ENCODE data around the gene TNF.

The TNF gene

GRCh38 chr6:31614075-31614619 lies 38.8 kb downstream of the TNF start:
- Histone ChIP-seq H3K4me1 (ENCODE audit: insufficient read depth, low read length) (peaks cover 10% of the 10 kb centered on the region; the same call in 1 of the 2 replicates), H3K9me3 (ENCODE audit: insufficient read depth, low read depth, low read length) (no peaks in the 10 kb centered on the region), H3K36me3 (ENCODE audit: insufficient read depth, low read depth, low read length) (no peaks in the 10 kb centered on the region), H3K4me3 (ENCODE audit: low read length) (no peak overlapping the region), H3K27ac (ENCODE audit: low read length) (no peak overlapping the region), H3K9ac (ENCODE audit: low read depth, low read length) (no peak overlapping the region), H3K27me3 (ENCODE audit: insufficient read depth, low read length) (no peaks in the 10 kb centered on the region)

GRCh38 chr6:31614684-31615578 lies 39.6 kb downstream of the TNF start, which contains the start of gene AIF1:
TSS of gene AIF1 (plus strand) at chr6:31615234. CDS start at chr6:31615330, 96 bp downstream.
- Histone ChIP-seq H3K9me3 (ENCODE audit: insufficient read depth, low read depth, low read length) (no peaks in the 10 kb centered on the region), H3K4me3 (ENCODE audit: low read length) (peak within 1 kb of the TSS; percentile 25; the same call in 1 of the 2 replicates), H3K27ac (ENCODE audit: low read length) (no peak within 1 kb of the TSS), H3K36me3 (ENCODE audit: insufficient read depth, low read depth, low read length) (no peaks in the 10 kb centered on the region), H3K9ac (ENCODE audit: low read depth, low read length) (peak within 1 kb of the TSS; percentile 49; the same call in 1 of the 2 replicates), H3K4me1 (ENCODE audit: insufficient read depth, low read length) (peaks cover 10% of the 10 kb centered on the region; the same call in 1 of the 2 replicates), H3K27me3 (ENCODE audit: insufficient read depth, low read length) (no peaks in the 10 kb centered on the region)

- H3K4me1 ChIP-seq (ENCODE audit: insufficient read depth, low read length): peaks cover 10% of the 10 kb centered on the region; the same call in 1 of the 2 replicates
- H3K9me3 ChIP-seq (ENCODE audit: insufficient read depth, low read depth, low read length): no peaks in the 10 kb centered on the region
- H3K27ac ChIP-seq (ENCODE audit: low read length): no peak overlapping the region
- no peaks in the 10 kb centered on the region for H3K27me3 ChIP-seq (ENCODE audit: insufficient read depth, low read length)
- H3K36me3 ChIP-seq (ENCODE audit: insufficient read depth, low read depth, low read length): no peaks in the 10 kb centered on the region
- H3K4me3 ChIP-seq (ENCODE audit: low read length): peak overlapping the region; percentile 25; the same call in 1 of the 2 replicates
- peak overlapping the region; percentile 49; the same call in 1 of the 2 replicates for H3K9ac ChIP-seq (ENCODE audit: low read depth, low read length)
These were observed 40.4 kb downstream of the TNF start for GRCh38 chr6:31615748-31616147.

GRCh38 chr6:31617010-31617409 lies 41.6 kb downstream of the TNF start:
- Histone ChIP-seq H3K4me1 (ENCODE audit: insufficient read depth, low read length) (peaks cover 13% of the 10 kb centered on the region; the same call in 1 of the 2 replicates), H3K36me3 (ENCODE audit: insufficient read depth, low read depth, low read length) (peaks cover 6% of the 10 kb centered on the region), H3K27me3 (ENCODE audit: insufficient read depth, low read length) (no peaks in the 10 kb centered on the region), H3K27ac (ENCODE audit: low read length) (no peak overlapping the region), H3K9ac (ENCODE audit: low read depth, low read length) (no peak overlapping the region), H3K4me3 (ENCODE audit: low read length) (no peak overlapping the region), H3K9me3 (ENCODE audit: insufficient read depth, low read depth, low read length) (no peaks in the 10 kb centered on the region)

- H3K4me1 ChIP-seq (ENCODE audit: insufficient read depth, low read length): peaks cover 17% of the 10 kb centered on the region; the same call in 1 of the 2 replicates
- H3K27ac ChIP-seq (ENCODE audit: low read length): peak overlapping the region; percentile 97
- peak overlapping the region; percentile 98 for H3K9ac ChIP-seq (ENCODE audit: low read depth, low read length)
- H3K4me3 ChIP-seq (ENCODE audit: low read length): peak overlapping the region; percentile 86
- H3K27me3 ChIP-seq (ENCODE audit: insufficient read depth, low read length): no peaks in the 10 kb centered on the region
- peaks cover 35% of the 10 kb centered on the region for H3K36me3 ChIP-seq (ENCODE audit: insufficient read depth, low read depth, low read length)
- no peaks in the 10 kb centered on the region for H3K9me3 ChIP-seq (ENCODE audit: insufficient read depth, low read depth, low read length)
These were observed 44.6 kb downstream of the TNF start for GRCh38 chr6:31619805-31620585.

- Histone ChIP-seq H3K36me3 (ENCODE audit: insufficient read depth, low read depth, low read length) (peaks cover 43% of the 10 kb centered on the region), H3K27me3 (ENCODE audit: insufficient read depth, low read length) (no peaks in the 10 kb centered on the region), H3K4me1 (ENCODE audit: insufficient read depth, low read length) (peaks cover 10% of the 10 kb centered on the region; the same call in 1 of the 2 replicates), H3K27ac (ENCODE audit: low read length) (peak within 1 kb of the TSS; percentile 97), H3K9me3 (ENCODE audit: insufficient read depth, low read depth, low read length) (no peaks in the 10 kb centered on the region), H3K4me3 (ENCODE audit: low read length) (peak within 1 kb of the TSS; percentile 86), H3K9ac (ENCODE audit: low read depth, low read length) (peak within 1 kb of the TSS; percentile 98)
These were observed 45.4 kb downstream of the TNF start, which contains the start of gene PRRC2A for GRCh38 chr6:31620586-31621319. TSS of gene PRRC2A (plus strand) at chr6:31620715. CDS start at chr6:31622790, 2,075 bp downstream.

- H3K27ac ChIP-seq (ENCODE audit: low read length): peak overlapping the region; percentile 24
- peaks cover 50% of the 10 kb centered on the region for H3K36me3 ChIP-seq (ENCODE audit: insufficient read depth, low read depth, low read length)
- H3K4me3 ChIP-seq (ENCODE audit: low read length): peak overlapping the region; percentile 84
- peaks cover 10% of the 10 kb centered on the region; the same call in 1 of the 2 replicates for H3K4me1 ChIP-seq (ENCODE audit: insufficient read depth, low read length)
- H3K9ac ChIP-seq (ENCODE audit: low read depth, low read length): peak overlapping the region; percentile 91
- H3K9me3 ChIP-seq (ENCODE audit: insufficient read depth, low read depth, low read length): no peaks in the 10 kb centered on the region
- H3K27me3 ChIP-seq (ENCODE audit: insufficient read depth, low read length): no peaks in the 10 kb centered on the region
These were observed 46.1 kb downstream of the TNF start for GRCh38 chr6:31621320-31621939.

- Histone ChIP-seq H3K27me3 (ENCODE audit: insufficient read depth, low read length) (no peaks in the 10 kb centered on the region), H3K4me1 (ENCODE audit: insufficient read depth, low read length) (peaks cover 10% of the 10 kb centered on the region; the same call in 1 of the 2 replicates), H3K9me3 (ENCODE audit: insufficient read depth, low read depth, low read length) (no peaks in the 10 kb centered on the region), H3K36me3 (ENCODE audit: insufficient read depth, low read depth, low read length) (peaks cover 55% of the 10 kb centered on the region), H3K9ac (ENCODE audit: low read depth, low read length) (peak overlapping the region; percentile 91; the same call in 1 of the 2 replicates), H3K4me3 (ENCODE audit: low read length) (peak overlapping the region; percentile 84), H3K27ac (ENCODE audit: low read length) (no peak overlapping the region)
These were observed 46.6 kb downstream of the TNF start for GRCh38 chr6:31621991-31622390.

GRCh38 chr6:31622684-31623091 lies 47.3 kb downstream of the TNF start:
- H3K36me3 ChIP-seq (ENCODE audit: insufficient read depth, low read depth, low read length): peaks cover 62% of the 10 kb centered on the region
- peak overlapping the region; percentile 91; the same call in 1 of the 2 replicates for H3K9ac ChIP-seq (ENCODE audit: low read depth, low read length)
- H3K27me3 ChIP-seq (ENCODE audit: insufficient read depth, low read length): no peaks in the 10 kb centered on the region
- H3K4me3 ChIP-seq (ENCODE audit: low read length): peak overlapping the region; percentile 84
- no peaks in the 10 kb centered on the region for H3K9me3 ChIP-seq (ENCODE audit: insufficient read depth, low read depth, low read length)
- no peak overlapping the region for H3K27ac ChIP-seq (ENCODE audit: low read length)
- peaks cover 10% of the 10 kb centered on the region; the same call in 1 of the 2 replicates for H3K4me1 ChIP-seq (ENCODE audit: insufficient read depth, low read length)

GRCh38 chr6:31624070-31624469 lies 48.7 kb downstream of the TNF start:
- peaks cover 76% of the 10 kb centered on the region for H3K36me3 ChIP-seq (ENCODE audit: insufficient read depth, low read depth, low read length)
- no peak overlapping the region for H3K9ac ChIP-seq (ENCODE audit: low read depth, low read length)
- no peaks in the 10 kb centered on the region for H3K27me3 ChIP-seq (ENCODE audit: insufficient read depth, low read length)
- peaks cover 10% of the 10 kb centered on the region; the same call in 1 of the 2 replicates for H3K4me1 ChIP-seq (ENCODE audit: insufficient read depth, low read length)
- no peak overlapping the region for H3K4me3 ChIP-seq (ENCODE audit: low read length)
- no peaks in the 10 kb centered on the region for H3K9me3 ChIP-seq (ENCODE audit: insufficient read depth, low read depth, low read length)
- H3K27ac ChIP-seq (ENCODE audit: low read length): no peak overlapping the region
